ENCODE measurements around the gene FSCN2.

GRCh38 chr17:81537856-81538555 is 9.8 kb downstream of the FSCN2 start:
- no peak for TF ChIP-seq ZFP30 (CRISPR knock-in tag; IDR thresholded peaks at IDR 0.05)
- TF ChIP-seq ZNF8 (CRISPR knock-in tag; IDR thresholded peaks at IDR 0.05): no peak
- no peak for TF ChIP-seq PATZ1 (CRISPR knock-in tag; IDR thresholded peaks at IDR 0.05; ENCODE audit: borderline replicate concordance)
- no peak for TF ChIP-seq BACH2 (CRISPR knock-in tag; IDR thresholded peaks at IDR 0.05; ENCODE audit: borderline replicate concordance)
- TF ChIP-seq, protein P1, sequence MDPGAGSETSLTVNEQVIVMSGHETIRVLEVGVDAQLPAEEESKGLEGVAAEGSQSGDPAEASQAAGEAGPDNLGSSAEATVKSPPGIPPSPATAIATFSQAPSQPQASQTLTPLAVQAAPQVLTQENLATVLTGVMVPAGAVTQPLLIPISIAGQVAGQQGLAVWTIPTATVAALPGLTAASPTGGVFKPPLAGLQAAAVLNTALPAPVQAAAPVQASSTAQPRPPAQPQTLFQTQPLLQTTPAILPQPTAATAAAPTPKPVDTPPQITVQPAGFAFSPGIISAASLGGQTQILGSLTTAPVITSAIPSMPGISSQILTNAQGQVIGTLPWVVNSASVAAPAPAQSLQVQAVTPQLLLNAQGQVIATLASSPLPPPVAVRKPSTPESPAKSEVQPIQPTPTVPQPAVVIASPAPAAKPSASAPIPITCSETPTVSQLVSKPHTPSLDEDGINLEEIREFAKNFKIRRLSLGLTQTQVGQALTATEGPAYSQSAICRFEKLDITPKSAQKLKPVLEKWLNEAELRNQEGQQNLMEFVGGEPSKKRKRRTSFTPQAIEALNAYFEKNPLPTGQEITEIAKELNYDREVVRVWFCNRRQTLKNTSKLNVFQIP (CRISPR knock-in tag; IDR thresholded peaks at IDR 0.05; ENCODE audit: borderline replicate concordance, low read depth): no peak
- TF ChIP-seq TCF4 (CRISPR knock-in tag; IDR thresholded peaks at IDR 0.05; ENCODE audit: borderline replicate concordance): no peak
- TF ChIP-seq, protein P2, sequence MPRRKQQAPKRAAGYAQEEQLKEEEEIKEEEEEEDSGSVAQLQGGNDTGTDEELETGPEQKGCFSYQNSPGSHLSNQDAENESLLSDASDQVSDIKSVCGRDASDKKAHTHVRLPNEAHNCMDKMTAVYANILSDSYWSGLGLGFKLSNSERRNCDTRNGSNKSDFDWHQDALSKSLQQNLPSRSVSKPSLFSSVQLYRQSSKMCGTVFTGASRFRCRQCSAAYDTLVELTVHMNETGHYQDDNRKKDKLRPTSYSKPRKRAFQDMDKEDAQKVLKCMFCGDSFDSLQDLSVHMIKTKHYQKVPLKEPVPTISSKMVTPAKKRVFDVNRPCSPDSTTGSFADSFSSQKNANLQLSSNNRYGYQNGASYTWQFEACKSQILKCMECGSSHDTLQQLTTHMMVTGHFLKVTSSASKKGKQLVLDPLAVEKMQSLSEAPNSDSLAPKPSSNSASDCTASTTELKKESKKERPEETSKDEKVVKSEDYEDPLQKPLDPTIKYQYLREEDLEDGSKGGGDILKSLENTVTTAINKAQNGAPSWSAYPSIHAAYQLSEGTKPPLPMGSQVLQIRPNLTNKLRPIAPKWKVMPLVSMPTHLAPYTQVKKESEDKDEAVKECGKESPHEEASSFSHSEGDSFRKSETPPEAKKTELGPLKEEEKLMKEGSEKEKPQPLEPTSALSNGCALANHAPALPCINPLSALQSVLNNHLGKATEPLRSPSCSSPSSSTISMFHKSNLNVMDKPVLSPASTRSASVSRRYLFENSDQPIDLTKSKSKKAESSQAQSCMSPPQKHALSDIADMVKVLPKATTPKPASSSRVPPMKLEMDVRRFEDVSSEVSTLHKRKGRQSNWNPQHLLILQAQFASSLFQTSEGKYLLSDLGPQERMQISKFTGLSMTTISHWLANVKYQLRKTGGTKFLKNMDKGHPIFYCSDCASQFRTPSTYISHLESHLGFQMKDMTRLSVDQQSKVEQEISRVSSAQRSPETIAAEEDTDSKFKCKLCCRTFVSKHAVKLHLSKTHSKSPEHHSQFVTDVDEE (CRISPR knock-in tag; IDR thresholded peaks at IDR 0.05): no peak
- TF ChIP-seq, protein P3, sequence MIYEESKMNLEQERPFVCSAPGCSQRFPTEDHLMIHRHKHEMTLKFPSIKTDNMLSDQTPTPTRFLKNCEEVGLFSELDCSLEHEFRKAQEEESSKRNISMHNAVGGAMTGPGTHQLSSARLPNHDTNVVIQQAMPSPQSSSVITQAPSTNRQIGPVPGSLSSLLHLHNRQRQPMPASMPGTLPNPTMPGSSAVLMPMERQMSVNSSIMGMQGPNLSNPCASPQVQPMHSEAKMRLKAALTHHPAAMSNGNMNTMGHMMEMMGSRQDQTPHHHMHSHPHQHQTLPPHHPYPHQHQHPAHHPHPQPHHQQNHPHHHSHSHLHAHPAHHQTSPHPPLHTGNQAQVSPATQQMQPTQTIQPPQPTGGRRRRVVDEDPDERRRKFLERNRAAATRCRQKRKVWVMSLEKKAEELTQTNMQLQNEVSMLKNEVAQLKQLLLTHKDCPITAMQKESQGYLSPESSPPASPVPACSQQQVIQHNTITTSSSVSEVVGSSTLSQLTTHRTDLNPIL (CRISPR knock-in tag; IDR thresholded peaks at IDR 0.05; ENCODE audit: low read depth): no peak
- no peak for TF ChIP-seq SNAI2 (CRISPR knock-in tag; IDR thresholded peaks at IDR 0.05)
- TF ChIP-seq OSR1 (CRISPR knock-in tag; IDR thresholded peaks at IDR 0.05): no peak
